Ramos (cell line): Measurements from ENCODE around the gene CTDNEP1.

Experiments
- in situ Hi-C: fragments of 300-500 bp; cut with MboI; formaldehyde crosslinking; loops from one replicate; pipeline ENCODE4 v1.14.3; 2022; ENCODE audit warnings: low sequenced_read_pairs; ENCODE audit not compliant: unreplicated experiment

The CTDNEP1 gene

DNA sequence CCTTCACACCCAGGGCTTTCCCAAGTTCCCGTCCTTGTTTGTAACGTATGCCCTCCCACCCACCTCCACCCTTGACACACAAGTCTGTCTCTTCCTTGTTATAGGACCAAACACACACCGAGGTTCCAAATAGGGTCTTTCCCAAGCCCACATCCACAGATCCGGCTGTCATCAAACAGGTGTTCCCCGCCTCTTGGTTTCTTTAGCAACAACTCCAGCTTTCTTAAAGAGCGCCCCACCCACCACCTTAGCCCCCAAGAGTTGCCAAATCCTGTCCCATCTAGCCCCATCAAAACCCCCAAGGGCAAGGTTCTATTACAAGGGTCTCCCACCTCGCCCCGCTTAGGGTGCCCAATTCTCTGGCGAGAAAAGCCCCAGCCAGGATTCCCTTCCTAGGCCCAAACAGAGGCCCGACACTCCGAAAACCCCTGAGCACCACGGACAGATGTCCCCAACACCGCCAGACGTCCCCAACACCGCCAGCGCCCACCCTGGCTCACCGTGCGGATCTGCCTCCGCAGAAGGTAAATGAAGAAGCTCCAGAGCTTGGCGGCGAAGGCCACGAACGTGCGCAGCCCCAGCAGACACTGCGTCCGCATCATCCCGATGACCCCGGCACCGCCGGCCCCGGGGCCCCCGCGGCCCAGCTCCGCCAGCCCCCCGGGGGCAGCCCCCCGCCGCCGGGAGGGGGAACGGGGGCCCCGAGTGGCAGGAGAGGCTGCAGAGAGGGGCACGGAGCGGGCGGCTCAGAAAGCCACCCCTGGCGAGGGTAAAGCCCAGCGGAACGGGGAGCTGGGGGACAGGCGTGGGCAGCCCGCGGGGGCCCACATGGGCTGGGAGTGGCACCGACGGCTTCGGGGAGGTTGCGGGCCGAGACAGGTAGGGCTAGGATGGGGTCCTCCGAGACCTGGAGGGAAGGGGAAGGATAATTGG, 573 bp downstream of the CTDNEP1 start:
- in situ Hi-C loops = no loop called here

DNA sequence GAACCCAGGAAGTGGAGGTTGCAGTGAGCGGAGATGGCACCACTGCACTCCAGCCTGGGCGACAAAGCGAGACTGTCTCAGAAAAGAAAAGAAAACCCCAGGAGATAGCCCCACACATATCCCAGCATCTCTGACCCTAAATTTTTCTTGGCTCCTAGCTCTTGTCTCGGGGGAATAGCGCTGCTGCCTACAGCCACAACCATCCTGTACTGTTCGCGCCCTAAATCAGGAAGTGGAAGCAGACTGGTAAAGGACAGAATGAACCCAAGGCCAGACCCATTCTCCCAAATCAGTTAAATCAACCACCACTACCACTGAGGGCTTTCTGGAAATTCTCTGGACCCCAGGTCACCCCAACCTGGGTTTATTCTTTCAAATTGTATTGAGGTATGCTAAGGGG, 1.7 kb downstream of the CTDNEP1 start:
- in situ Hi-C loops = loop anchor here (25.0 kb wide), 1 partner anchor 587 kb away; the partner anchor contains the start of gene KDM6B

DNA sequence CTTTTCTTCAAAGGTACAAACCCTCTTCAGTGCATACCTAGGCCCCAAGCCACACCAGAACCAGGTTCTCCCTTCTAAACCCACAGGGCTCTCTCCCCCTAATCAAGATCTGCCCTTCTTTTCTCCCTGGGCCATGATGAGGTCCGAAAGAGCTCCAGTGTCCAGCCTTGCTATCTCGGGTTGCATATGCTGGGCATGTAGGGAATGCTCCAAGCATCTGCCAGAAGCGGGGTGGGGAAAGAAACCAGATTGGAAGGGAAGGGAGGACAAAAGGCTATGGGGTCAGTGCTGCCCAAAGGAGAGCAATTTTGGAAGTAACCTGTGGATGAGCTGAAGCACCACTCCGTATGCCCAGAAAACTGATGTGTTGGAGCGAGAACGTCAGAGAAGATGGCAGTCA, 2.3 kb downstream of the CTDNEP1 start:
- in situ Hi-C loops = loop anchor here (25.0 kb wide), 1 partner anchor 588 kb away; the partner anchor contains the start of gene KDM6B

DNA sequence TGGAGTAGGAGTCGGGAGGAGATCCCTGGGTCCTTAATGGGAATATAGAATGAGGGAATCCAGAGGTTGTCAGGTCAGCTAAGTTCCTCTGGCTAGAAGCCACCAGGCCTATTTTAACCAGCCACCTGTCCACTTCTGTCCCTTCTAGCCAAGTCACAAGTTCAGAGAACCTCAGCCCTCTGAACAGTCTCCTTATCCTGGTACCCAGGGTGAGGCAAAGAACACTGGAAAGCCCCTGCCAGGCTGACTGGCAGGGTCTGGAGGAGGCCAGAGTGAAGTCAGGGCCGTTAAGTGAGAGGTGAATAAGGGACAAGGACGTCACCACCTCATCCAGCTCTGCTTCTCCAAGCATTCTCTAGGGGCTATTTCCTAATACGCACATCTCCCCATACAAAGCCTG, 2.7 kb downstream of the CTDNEP1 start:
- in situ Hi-C loops = loop anchor here (25.0 kb wide), 1 partner anchor 589 kb away; the partner anchor contains the start of gene KDM6B

DNA sequence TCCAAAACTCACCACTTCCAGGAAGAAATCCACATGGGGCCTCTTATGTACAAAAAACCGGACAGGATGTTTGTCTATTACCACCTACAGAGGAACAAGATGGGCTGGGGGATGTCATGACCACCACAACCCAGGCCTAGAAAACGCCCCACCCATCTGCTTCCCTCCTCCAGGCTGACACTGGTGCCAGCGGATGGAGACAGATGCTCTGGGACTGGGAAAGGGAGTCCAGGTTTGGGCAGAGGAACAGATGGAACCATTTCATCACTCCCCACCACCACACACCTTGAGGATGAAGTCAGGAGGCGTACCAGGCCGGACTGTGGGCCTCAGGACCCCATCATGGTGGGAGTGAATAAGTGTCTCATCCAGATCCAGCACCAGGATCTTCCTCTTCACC, 4.8 kb downstream of the CTDNEP1 start:
- in situ Hi-C loops = loop anchor here (25.0 kb wide), 1 partner anchor 591 kb away; the partner anchor contains the start of gene KDM6B

DNA sequence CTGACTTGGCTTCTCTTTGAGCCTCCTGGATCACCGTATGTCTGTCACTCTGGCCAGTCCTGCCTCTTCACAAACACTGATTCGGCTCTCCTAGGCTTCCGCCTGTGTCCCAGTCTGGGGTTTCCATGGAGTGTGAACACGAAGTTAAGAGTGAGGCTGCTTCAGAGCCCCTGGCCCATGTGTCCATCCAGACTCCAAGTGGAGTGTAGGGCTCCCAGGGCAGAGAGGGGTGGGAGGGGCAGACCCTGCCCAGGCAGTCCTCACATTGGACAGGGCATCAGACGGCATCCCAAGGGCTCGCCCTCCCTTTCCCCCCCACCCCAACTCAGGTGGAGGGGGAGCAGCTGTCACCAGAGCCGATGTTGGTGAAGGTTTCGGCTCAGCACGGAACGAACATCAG, 7.7 kb downstream of the CTDNEP1 start:
- in situ Hi-C loops = loop anchor here (25.0 kb wide), 1 partner anchor 593 kb away; the partner anchor contains the start of gene KDM6B

DNA sequence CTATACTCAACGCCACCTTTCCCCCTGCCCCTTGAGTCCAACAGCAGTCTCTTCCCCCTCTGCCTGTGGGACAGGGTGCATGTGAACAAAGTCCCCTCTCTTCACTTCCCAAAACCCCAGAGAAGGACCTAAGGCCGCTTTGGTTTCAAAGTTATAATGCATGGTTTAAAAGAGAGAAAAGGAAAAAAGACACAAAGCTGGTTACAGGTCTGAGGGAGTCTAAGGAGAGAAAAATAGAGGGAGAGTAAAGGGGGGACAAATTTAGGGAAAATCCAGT, 8.1 kb downstream of the CTDNEP1 start:
- in situ Hi-C loops = loop anchor here (25.0 kb wide), 1 partner anchor 594 kb away; the partner anchor contains the start of gene KDM6B

DNA sequence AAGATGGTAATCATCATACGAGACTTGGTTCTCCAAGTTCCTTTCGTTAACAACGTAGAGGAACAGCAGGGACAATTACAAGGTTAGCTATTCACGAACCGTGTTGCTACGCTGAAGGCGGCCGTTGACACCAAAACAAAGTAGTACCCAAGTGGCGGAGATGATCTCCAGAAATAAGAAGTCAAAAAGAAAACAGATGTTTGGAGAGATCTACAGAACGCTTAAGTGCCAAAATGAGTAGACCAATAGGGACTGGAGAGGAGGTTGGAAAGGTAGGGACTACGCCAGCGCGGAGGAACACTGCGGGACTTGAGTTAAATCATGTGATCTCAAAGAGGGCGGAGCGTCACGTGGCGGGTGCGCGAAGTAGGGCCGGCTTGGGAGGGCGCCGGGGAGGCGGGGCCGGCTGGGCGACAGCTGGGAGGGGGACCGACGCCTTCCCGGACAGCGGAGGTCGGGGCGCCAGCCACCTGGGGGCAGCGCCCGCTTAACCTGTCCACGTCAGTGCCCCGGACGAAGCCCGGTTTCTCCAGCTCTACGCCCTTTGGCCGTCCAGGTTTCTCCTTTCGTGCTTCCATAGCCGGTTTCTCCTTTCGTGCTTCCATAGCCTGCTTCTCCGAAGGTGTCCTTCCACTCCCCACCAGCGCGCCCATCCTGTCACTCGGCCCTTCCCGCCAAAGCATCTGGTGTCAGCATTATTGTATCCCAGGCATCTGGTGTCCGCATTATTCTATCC, 8.6 kb downstream of the CTDNEP1 start:
- in situ Hi-C loops = loop anchor here (25.0 kb wide), 1 partner anchor 594 kb away; the partner anchor contains the start of gene KDM6B

DNA sequence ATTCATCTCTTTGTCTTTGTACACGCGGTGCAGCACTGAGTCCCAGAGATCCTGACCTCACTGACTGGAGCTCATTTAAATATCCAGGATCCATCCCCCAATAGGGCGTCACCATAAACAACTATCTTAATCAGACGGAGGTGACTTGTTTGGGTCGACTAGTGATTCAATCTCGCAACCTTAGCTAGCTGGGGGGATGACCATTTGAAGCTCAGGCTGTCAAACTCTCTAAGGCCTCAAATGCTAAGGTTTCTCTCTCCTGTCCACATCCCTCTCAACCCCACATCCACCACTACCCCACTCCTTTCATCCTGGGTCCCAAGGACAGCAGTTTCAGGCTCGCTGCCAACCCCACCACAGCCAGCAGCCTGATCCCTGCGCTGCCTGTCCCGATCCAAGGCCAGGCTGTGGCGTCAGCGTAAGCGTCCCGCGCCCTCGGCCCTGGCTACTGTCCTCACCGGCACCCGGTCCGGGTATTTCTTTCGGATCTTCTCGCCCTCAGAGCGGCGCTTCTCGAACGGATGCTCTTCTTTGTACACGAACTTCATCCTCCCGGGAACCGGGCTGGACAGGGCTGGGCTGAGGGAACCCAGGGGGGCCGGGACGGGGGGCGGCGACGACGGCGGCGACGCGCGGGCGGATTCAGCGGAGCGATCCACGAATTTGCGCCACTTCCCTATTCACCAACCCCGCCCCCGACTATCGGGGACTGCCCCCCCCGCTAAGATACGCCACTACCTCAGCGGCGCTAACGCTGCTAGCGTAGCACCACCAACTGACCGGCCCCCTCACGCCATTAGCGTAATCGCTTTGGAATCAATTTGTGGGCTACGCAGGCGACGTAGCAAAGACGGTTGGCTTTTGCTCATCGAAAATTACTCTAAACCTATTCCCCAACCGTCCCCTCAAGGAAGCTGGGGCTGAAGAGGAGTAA, 9.5 kb downstream of the CTDNEP1 start, which contains the start of gene GABARAP:
Gene GABARAP (minus strand): TSS at position 667 of the 934 bp plus-strand sequence. CDS start 119 bp downstream, at position 548.
- in situ Hi-C loops = loop anchor here (25.0 kb wide), 1 partner anchor 595 kb away; the partner anchor contains the start of gene KDM6B

DNA sequence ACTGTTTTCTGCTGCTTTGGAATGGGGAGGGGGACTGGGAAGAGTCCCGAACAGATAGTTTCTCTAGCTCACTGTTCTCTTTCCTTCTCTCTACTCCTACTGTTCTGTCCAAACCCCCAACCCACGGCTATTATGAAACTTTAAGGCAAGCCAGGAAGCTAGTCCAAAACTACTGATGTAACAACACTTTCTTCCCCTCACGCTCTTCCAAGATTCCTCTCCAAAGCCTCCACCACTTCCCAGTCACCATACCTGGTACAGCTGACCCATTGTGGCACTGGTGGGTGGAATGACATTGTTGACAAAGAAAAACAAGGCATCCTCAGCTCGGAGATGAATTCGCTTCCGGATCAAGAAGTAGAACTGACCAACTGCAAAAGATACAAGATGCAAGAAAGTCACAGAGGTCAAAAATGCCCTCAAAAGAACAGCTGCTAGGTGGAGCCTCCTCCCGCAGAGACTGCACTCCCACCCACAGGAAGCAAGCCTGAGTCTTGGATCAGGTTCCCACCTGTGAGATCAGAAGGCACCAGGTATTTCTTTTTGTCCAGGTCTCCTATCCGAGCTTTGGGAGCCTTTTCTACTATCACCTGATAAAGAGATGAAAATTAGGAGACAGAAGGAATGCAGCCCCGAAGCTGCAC, 10.3 kb downstream of the CTDNEP1 start:
- in situ Hi-C loops = loop anchor here (25.0 kb wide), 1 partner anchor 596 kb away; the partner anchor contains the start of gene KDM6B

DNA sequence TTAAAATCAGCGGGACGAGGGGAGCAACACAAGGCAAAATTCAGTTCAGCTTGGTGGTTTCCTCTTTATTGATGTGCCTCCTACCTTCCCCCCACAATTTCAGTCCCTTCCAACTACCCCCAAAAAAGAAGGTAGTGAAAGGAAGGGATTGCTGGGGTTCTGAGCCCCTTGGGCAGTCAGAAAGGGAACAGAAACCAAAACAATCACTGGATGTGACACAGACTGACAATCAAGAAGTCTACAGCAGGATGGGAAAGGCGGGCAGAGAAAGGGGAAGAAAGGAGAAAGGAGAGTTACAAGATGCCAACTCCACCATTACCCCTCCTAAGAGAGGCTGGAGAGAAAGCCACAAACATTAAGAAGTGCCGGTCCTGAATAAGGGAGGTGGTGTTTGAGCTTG, 11.2 kb downstream of the CTDNEP1 start:
- in situ Hi-C loops = loop anchor here (25.0 kb wide), 1 partner anchor 597 kb away; the partner anchor contains the start of gene KDM6B

DNA sequence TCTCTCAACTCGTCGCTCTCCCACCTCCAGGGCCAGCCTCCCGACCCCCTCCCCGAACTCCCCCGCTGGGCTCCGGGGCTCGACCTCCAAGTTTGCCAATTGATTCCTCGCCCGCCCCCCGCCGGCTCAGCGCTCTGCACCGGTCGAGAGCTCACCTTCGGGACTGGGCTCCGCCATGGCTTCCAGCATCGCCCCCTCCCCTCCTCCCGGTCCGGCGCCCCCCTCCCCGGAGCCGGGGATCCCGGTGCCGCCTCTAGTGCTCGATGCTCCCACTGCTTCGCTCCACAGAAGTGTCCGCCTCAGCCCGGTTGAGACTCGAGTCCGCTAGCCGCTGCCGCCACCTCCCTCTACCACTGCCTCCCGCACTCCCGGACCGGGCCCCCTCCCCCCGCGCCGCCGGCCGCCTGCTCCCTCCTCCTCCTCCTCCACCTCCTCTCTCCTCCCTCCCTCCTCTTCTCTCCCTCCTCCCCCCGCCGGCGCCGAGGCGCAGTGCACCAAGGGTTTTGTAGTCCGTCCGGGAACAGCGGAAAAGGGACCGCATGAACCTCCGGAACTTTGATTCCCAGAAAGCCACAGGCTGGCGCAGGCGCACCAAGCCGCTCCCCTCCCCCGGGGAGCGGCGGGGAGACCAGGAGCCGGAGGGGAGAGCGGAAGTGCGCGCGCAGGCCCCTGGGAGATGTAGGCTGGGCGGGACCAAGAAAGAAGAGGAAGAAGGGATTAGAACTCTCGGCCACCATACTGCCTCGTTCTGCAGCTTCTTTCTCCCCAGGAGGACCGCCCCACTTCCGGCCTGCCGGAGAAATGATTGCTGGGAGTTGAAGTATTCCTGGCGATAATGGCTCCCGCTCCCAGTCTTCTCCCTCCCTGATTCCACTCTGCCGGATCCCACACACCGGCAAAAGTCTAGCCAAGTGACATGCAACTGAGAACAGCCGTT, 12.2 kb downstream of the CTDNEP1 start, which contains the start of gene PHF23:
Gene PHF23 (minus strand): TSS at position 367 of the 937 bp plus-strand sequence. CDS start 178 bp downstream, at position 189.
- in situ Hi-C loops = loop anchor here (25.0 kb wide), 1 partner anchor 598 kb away; the partner anchor contains the start of gene KDM6B

DNA sequence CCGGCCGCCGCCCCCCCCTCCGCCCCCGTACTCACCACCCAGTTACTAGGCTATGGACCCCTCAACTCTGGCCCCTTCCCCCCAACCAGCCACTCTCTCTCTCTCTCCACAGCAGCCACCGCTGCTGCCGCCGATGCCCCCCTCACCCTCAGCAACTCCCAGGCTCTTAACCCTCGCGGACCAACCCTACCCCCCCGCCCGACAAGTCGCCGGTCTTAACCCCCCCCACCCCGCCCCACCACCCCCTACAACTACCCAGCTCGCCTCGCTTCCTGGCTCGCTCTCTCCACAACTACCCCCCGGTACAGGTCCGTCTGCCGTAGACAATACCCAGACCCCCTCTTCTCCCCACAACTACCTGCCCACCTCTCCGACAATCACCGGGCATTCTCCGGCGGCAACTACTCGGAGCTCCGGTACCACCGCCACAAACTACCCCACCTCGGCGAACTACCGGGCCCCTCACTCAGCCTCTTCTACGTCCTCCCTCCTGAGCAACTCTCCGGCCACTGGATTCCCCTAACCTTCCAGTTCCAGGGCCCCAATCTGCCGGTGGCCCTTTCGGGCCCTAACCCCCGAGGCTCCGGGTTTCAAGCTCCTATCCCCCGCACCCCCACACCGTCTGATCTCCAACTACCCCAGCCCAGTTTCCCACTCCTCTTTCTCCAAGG, 13.0 kb downstream of the CTDNEP1 start:
- in situ Hi-C loops = loop anchor here (25.0 kb wide), 1 partner anchor 599 kb away; the partner anchor contains the start of gene KDM6B

DNA sequence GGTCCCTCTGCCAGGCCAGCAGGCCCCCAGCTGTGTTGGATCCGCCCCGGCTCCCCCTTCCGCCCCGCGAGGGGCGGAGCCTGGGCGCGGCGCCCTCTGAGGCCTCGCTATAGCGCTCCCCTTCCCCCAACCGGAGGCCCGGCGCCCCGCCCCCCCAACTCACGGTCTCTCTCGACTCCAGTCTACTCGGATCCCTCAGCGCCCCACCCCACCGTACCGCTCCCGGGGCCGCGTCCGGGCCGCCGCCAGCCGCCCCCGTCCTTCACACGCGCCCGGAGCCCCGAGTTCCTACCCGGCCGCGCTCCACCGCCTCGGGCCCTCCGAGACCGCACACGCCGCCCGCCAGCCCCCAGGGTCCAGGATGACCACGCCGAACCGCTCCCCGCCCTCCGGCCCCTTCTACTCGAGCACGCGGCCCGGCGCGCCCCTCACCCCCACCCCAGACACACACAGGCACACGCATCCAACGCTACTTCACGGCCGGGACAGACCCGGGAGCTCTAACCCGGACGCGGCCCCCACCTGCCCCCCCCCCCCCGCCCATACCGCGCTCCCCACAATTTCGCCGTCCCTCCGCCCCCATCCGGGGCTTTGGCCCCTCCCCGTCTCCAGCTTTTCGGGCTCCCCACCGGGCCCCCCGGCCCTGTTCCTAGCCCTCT, 13.6 kb downstream of the CTDNEP1 start:
- in situ Hi-C loops = loop anchor here (25.0 kb wide), 1 partner anchor 599 kb away; the partner anchor contains the start of gene KDM6B

DNA sequence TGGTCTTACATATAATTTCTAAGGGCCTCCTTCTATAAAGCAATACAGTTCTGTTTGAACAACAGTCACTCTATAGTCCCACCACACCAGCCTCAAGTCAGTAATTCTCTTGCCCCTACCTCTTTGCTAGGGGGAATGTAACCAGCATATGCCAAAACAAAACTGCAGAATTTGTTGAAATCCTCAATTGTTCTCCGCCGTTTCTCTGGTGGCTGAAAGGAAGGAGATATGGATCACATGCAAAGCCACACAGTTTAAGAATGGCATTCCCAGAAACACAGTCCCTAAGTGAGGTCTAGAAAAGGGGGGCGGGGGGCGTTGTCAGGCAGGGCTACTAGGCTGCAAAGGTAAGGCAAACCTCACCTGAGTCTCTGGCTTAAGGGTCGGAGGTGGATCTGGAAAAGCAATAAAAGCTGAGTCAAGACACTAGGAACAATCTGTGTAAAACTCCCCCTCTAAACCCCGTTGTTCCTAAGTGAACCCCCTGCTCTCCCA, 14.2 kb downstream of the CTDNEP1 start:
- in situ Hi-C loops = loop anchor here (25.0 kb wide), 1 partner anchor 600 kb away; the partner anchor contains the start of gene KDM6B

DNA sequence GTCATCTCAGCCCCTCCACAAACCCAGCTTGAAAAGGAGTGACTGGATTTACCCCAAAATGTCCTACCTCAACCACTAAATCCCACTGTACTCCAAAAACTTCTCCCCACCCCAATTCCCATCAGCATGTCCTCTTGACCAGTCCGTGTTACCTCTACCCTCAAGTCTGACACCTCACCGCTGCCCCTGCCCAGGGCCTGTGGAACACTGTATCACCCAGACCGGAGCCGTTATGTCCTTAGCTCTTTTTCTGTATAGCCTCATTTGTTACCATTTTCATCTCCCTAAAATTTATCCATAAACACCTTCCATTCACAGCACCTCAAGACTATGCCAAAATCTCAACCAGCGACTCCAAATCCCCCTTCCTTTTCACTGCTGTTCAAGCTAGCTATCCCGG, 14.7 kb downstream of the CTDNEP1 start:
- in situ Hi-C loops = loop anchor here (25.0 kb wide), 1 partner anchor 600 kb away; the partner anchor contains the start of gene KDM6B
